Smooth muscle cell (in vitro differentiated cells): Measurements from ENCODE around the gene MRGPRX1. TPM values are rescaled to one million over a fixed set of nuclear protein-coding genes. Genes with fewer than 3 reads are reported as not detected.

ENCODE experiments used
- DNase-seq: peaks from one replicate; lab custom pipeline; 2025; ENCODE audit not compliant: unreplicated experiment; lab: John Stamatoyannopoulos, UW
- H2AFZ ChIP-seq: fragments of 200-600 bp; sonication (generic); 2 replicates; pipeline ENCODE4 v1.6.0; 2016; ENCODE audit warnings: antibody characterized with exemption, low read depth, mild to moderate bottlenecking
- H3F3A ChIP-seq: fragments of 200-600 bp; sonication (generic); 2 replicates; pipeline ENCODE4 v1.6.0; 2017; ENCODE audit warnings: antibody characterized with exemption, low read depth
- H3K27ac ChIP-seq: fragments of 200-600 bp; sonication (generic); 2 replicates; pipeline ENCODE4 v1.5.1; 2016; ENCODE audit warnings: low read depth, mild to moderate bottlenecking
- H3K27me3 ChIP-seq: fragments of 200-600 bp; sonication (generic); 2 replicates; pipeline ENCODE4 v1.6.1; 2016; ENCODE audit warnings: low read depth, mild to moderate bottlenecking
- H3K36me3 ChIP-seq: fragments of 200-600 bp; sonication (generic); 2 replicates; pipeline ENCODE4 v1.5.1; 2016; ENCODE audit warnings: low read depth
- H3K4me1 ChIP-seq: fragments of 200-600 bp; sonication (generic); 2 replicates; pipeline ENCODE4 v1.5.1; 2016; ENCODE audit warnings: low read depth
- H3K4me2 ChIP-seq: fragments of 200-600 bp; sonication (generic); 2 replicates; pipeline ENCODE4 v1.6.0; 2016; ENCODE audit warnings: mild to moderate bottlenecking
- H3K4me3 ChIP-seq: fragments of 200-600 bp; sonication (generic); 2 replicates; pipeline ENCODE4 v1.5.1; 2016; ENCODE audit warnings: mild to moderate bottlenecking
- H3K79me2 ChIP-seq: fragments of 200-600 bp; sonication (generic); 2 replicates; pipeline ENCODE4 v1.6.0; 2016; ENCODE audit warnings: low read depth, mild to moderate bottlenecking
- H3K9ac ChIP-seq: fragments of 200-600 bp; sonication (generic); 2 replicates; pipeline ENCODE4 v1.6.0; 2016; ENCODE audit warnings: low read depth
- H3K9me3 ChIP-seq: fragments of 200-600 bp; sonication (generic); replicated peaks from 2 replicates; pipeline ENCODE4 v1.5.1; 2016; ENCODE audit warnings: low read depth
- H4K20me1 ChIP-seq: fragments of 200-600 bp; sonication (generic); 2 replicates; pipeline ENCODE4 v1.6.0; 2016; ENCODE audit warnings: low read depth
- CTCF ChIP-seq: fragments of 200-600 bp; sonication (generic); IDR thresholded peaks from 2 replicates; pipeline ENCODE4 v1.5.1; 2017; ENCODE audit warnings: borderline replicate concordance, mild to moderate bottlenecking, antibody characterized with exemption; ENCODE audit not compliant: insufficient read depth, poor library complexity, severe bottlenecking
- WGBS: methylation state at CpG from one replicate; pipeline ENCODE4 v1.1.7; 2016; ENCODE audit warnings: low lambda C conversion rate; 5-methylcytosine and 5-hydroxymethylcytosine counted together
- polyA plus RNA-seq: library from polyadenylated mRNA; unstranded; fragments of >200 nt; fragmentation: Nextera tagmentation; extraction: Ambion mirVana; gene quantifications from 2 replicates; pipeline ENCODE4 v1.2.1, GENCODE V29; 2016
- total RNA-seq: library from RNA; depleted of rRNA; stranded (reverse); fragments of >200 nt; gene quantifications from 2 replicates; pipeline ENCODE4 v1.2.3, GENCODE V29; 2014

MRGPRX1 gene
- total and polyA plus RNA-seq, 2 experiments from 2014 or later = not detected

- Histone ChIP-seq H3K27me3 (no peaks in the 10 kb centered on the region), H3K4me3 (no peak overlapping the region), H3K27ac (no peak overlapping the region), H3K9ac (no peak overlapping the region), H3K4me2 (no peak overlapping the region), H3K4me1 (no peaks in the 10 kb centered on the region), H3F3A (no peaks in the 10 kb centered on the region), H3K79me2 (no peaks in the 10 kb centered on the region), H3K36me3 (no peaks in the 10 kb centered on the region), H4K20me1 (no peaks in the 10 kb centered on the region), H2AFZ (no peak overlapping the region), H3K9me3 (no peaks in the 10 kb centered on the region)
- no peak for TF ChIP-seq CTCF
- no peak for DNase-seq
- WGBS = 100% methylated on average over 1 of the region's 1 CpG
Measured at GRCh38 chr11:18974192-18974591, 35.0 kb upstream of the MRGPRX1 start.

GRCh38 chr11:18972336-18972735 lies 33.1 kb upstream of the MRGPRX1 start:
- WGBS = 92% methylated on average over 16 of the region's 16 CpGs
- H3K9ac ChIP-seq = no peak overlapping the region
- no peak for TF ChIP-seq CTCF

GRCh38 chr11:18969720-18970119 lies 30.5 kb upstream of the MRGPRX1 start:
- Histone ChIP-seq H3K27me3 (no peaks in the 10 kb centered on the region), H3K79me2 (no peaks in the 10 kb centered on the region), H3K9me3 (no peaks in the 10 kb centered on the region), H3K4me1 (no peaks in the 10 kb centered on the region), H3K4me2 (no peak overlapping the region), H3F3A (no peaks in the 10 kb centered on the region), H3K27ac (no peak overlapping the region), H3K4me3 (no peak overlapping the region), H3K9ac (no peak overlapping the region), H4K20me1 (no peaks in the 10 kb centered on the region), H3K36me3 (no peaks in the 10 kb centered on the region), H2AFZ (no peak overlapping the region)
- DNase-seq = no peak
- TF ChIP-seq CTCF = no peak
- WGBS = 85% methylated on average over 3 of the region's 3 CpGs

More at GRCh38 chr11:18972336-18972735, 33.1 kb upstream of the MRGPRX1 start:
- H4K20me1 ChIP-seq = no peaks in the 10 kb centered on the region
- no peaks in the 10 kb centered on the region for H3K36me3 ChIP-seq
- H3K4me2 ChIP-seq = no peak overlapping the region
- no peaks in the 10 kb centered on the region for H3K9me3 ChIP-seq
- no peak overlapping the region for H2AFZ ChIP-seq
- no peaks in the 10 kb centered on the region for H3K79me2 ChIP-seq
- H3K4me1 ChIP-seq = no peaks in the 10 kb centered on the region
- H3F3A ChIP-seq = no peaks in the 10 kb centered on the region
- no peaks in the 10 kb centered on the region for H3K27me3 ChIP-seq
- no peak for DNase-seq
- no peak overlapping the region for H3K27ac ChIP-seq
- H3K4me3 ChIP-seq = no peak overlapping the region

GRCh38 chr11:18958221-18958910 lies 19.2 kb upstream of the MRGPRX1 start:
- 55% methylated on average over 1 of the region's 1 CpG for WGBS
- TF ChIP-seq CTCF = no peak
- no peak overlapping the region for H3K27ac ChIP-seq

More at GRCh38 chr11:18958221-18958910, 19.2 kb upstream of the MRGPRX1 start:
- Histone ChIP-seq H3F3A (no peaks in the 10 kb centered on the region), H3K9ac (no peak overlapping the region), H3K36me3 (no peaks in the 10 kb centered on the region), H3K27me3 (no peaks in the 10 kb centered on the region), H3K4me3 (no peak overlapping the region), H3K4me2 (no peak overlapping the region), H4K20me1 (no peaks in the 10 kb centered on the region), H2AFZ (no peak overlapping the region), H3K79me2 (no peaks in the 10 kb centered on the region), H3K9me3 (no peaks in the 10 kb centered on the region), H3K4me1 (no peaks in the 10 kb centered on the region)
- no peak for DNase-seq
